Adipose tissue (tissue), 3 donors: Measurements from ENCODE around the gene TFDP1. TPM values are rescaled to one million over a fixed set of nuclear protein-coding genes. Genes with fewer than 3 reads are reported as not detected.
"Not testable (repeated sequence)": the region's sequence is repeated elsewhere in the genome, so short reads cannot be mapped to it uniquely, and the experiment has no call there.

Experiments
- H3K27ac ChIP-seq: one replicate; pipeline ENCODE4 v1.5.1; 2013; ENCODE audit warnings: low read depth, low read length
- WGBS, 3 donors: extraction: QIAGEN DNeasy Blood & Tissue Kit; methylation state at CpG; one replicate each; pipeline ENCODE4 v1.1.7; 2013; 5-methylcytosine and 5-hydroxymethylcytosine counted together
- polyA plus RNA-seq, 3 donors: library from polyadenylated mRNA; stranded (reverse); fragments of 200-250 nt; gene quantifications; one replicate each; pipeline ENCODE4 v1.2.3, GENCODE V29; 2013
- donor health status: healthy with polysubstance abuse.
- donor health status: Bipolar disorder and iron deficiency.
- donor health status: healthy.

The TFDP1 gene
- polyA plus RNA-seq, 3 donors, result 10.5 to 64.2 (median 33.2) TPM

DNA sequence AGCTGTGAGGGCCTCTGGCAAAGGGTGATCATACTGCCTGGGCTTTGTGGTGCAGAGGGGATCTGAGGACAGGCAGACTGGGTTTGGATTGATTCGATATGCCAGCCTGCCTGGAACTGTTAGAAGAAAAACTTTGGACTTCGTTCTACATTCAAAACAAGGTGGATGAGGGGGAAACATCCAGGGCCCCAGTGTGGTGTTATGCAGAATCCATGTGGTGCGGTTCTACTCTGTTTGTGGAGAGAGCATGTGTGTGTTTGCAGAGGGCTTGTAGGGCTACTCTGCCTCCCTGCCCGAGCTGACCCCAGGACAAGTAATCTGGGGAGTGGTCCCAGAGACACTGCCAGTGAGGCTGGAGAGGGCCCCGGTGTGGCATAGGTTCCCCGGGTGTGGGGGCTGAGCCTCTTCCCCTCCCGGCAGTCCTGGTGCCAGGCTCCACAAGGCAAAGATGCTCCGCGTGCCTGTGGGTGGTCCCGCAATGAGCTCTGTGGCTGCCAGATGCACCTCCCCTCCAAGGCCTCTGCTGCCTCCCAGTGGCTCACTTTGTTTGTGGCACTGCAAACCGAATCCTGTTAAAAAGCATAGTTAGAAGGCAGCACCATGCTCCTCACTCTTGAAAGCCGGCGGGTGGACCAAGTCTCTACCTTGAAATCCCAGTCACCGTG lies 22.3 kb upstream of the TFDP1 start:
- WGBS, 3 donors, result 21 to 25% (median 24%) methylated on average over 13 to 14 of the region's 14 CpGs
- no peak overlapping the region for H3K27ac ChIP-seq

DNA sequence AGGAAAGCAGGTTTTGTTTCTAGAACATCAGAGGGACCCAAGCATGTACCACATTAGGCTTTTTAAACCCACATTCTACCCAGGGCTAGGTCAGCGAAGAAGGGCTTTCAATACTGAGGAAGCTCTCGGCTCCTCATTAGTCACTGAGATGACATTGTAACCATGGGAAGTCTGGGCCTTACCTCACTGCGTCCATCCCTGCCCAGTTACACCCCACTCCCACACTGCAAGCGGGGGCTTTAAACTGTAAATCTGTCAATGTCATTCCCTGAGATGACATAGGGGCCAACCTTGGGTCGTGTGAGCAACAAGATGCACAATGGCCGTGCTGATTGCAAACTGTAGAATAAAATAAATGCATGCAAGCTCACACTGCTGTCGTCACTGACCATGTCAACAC lies 21.7 kb upstream of the TFDP1 start:
- 54 to 58% (median 58%) methylated on average over 7 of the region's 7 CpGs for WGBS, 3 donors

DNA sequence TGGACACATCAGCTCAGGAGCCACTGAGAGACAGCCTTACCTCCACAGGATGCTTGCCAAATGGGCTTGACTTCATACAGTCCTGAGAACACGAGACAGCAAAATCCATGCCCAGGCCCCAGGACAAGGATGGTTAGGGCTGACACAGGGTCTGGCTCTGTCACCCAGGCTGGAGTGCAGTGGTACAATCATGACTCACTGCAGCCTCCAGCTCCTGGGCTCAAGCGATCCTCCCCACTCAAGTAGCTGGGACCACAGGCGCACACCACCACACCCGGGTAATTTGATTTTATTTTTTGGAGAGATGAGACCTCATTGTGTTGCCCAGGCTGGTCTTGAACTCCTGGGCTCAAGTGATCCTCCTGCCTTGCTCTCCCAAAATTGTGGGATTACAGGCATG lies 21.0 kb upstream of the TFDP1 start:
- not testable (repeated sequence) for H3K27ac ChIP-seq
- WGBS, 3 donors, result 79 to 85% (median 82%) methylated on average over 4 of the region's 4 CpGs

More for the DNA sequence above, 21.7 kb upstream of the TFDP1 start:
- no peak overlapping the region for H3K27ac ChIP-seq

DNA sequence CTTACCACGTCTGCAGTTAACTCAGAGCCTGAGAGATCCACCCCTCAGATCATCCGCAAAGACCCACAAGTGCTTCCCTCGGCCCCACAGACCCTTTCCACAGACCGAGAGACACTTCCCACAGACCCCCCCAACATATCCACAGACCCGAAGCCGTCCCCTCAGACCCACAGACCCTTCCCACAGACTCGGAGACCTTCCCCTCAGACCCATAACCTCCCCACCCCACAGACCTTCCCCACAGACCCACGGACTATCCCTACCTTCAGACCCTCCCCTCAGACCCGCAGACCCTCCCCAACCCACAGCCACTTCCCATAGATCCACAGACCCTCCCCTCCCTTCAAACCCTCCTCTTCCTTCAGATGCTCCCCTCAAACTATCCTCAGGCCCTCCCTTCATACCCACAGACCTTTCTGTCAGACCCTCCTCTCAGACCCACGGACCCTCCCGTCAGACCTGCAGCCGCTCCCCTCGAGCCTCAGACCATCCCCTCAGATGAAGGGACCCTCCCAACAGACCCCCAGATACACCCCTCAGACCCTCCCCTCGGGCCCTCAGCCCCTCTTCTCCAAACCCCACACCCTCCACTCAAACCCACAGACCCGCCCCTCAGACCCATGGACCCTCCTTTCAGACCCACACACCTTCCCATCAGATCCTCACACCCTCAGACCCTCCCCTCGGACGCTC lies 20.1 kb upstream of the TFDP1 start:
- no peak overlapping the region for H3K27ac ChIP-seq
- 75 to 80% (median 79%) methylated on average over 17 of the region's 17 CpGs for WGBS, 3 donors

DNA sequence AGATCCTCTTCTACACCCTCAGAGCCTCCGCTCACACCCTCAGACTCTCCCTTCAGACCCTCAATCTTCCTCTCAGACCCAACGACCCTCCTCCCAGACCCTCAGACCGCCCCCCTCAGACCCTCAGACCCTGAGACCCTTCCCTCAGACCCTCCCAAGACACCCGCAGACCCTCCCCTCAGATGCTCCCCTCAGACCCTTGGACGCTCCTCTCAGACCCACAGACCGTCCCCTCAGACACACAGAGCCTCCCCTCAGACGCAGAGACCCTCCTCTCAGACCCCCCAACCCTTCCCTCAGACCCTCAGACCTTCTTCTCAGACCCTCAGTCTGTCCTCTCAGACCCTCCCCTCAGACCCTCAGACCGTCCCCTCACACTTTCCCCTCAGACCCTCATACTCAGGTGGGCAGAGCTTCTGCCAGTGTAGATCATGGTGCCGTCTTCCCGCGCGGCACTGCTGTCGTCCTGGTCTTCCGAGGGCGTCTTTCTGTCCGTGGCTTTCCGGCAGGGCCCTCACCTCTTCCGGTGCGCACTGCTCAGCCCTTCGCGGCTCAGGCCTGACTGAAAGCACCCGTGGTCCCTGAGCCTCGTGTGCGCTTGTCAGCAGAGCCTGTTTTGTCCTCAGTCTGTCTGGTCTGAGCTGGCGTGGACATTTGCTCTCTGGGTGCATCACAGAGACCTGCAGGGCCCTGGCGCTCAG lies 18.9 kb upstream of the TFDP1 start:
- H3K27ac ChIP-seq, result no peak overlapping the region
- 77 to 82% (median 81%) methylated on average over 25 to 26 of the region's 26 CpGs for WGBS, 3 donors

DNA sequence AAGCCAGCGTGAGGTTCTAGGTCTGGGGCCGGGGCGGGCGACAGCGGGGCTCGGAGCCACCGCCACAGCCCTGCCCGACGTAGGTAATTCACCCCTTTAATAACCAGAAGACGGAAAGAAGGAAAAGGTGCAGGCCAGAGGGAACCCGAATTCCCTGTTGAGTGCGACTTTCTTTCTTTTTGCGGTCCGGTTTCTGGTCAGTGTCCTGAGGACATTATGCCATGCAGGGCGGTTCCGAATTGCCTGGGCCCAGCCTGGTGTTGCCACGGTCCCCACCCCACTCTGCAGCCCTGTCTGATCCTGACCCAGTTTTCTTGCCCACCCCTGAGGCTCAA lies 18.4 kb upstream of the TFDP1 start:
- WGBS, 3 donors, result 81 to 89% (median 88%) methylated on average over 17 of the region's 17 CpGs
- H3K27ac ChIP-seq, result no peak overlapping the region

DNA sequence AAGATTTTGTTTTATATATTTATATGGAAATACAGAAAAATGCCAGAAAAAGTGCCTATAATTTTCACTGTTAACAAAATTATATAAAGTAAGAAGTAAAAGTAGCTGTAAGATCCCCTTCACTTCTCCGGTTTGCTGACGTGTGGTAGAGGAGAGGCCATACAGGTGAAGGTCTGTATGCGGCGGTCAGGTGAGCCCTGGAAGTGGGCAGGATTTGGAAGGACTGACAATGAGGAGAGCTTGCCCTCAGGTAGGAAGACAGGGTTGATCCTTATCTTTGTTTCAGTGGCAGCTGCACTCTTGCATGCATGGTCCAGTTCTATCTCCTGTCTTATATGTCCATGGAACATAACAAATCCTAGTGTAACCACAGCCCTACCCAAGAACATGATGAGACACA lies 16.9 kb upstream of the TFDP1 start:
- H3K27ac ChIP-seq, result no peak overlapping the region
- 89 to 91% (median 89%) methylated on average over 4 of the region's 4 CpGs for WGBS, 3 donors

DNA sequence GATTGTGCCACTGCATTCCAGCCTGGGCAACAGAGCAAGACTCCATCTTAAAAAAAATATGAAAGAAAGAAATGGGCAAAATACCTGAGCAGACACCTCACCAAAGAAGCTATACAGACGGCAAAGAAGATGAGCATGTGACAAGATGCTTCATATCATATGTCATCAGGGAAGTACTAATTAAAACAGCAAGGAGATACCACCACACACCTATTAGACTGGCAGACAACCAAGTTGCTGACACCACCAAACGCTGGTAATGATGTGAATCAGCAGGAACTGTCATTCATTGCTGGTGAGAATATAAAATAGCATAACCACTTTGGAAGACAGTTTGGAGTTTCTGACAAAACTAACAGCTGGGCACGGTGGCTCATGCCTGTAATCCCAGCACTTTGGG lies 11.5 kb upstream of the TFDP1 start:
- H3K27ac ChIP-seq, result no peak overlapping the region
- WGBS, 3 donors, result 83 to 85% (median 84%) methylated on average over 3 of the region's 3 CpGs

DNA sequence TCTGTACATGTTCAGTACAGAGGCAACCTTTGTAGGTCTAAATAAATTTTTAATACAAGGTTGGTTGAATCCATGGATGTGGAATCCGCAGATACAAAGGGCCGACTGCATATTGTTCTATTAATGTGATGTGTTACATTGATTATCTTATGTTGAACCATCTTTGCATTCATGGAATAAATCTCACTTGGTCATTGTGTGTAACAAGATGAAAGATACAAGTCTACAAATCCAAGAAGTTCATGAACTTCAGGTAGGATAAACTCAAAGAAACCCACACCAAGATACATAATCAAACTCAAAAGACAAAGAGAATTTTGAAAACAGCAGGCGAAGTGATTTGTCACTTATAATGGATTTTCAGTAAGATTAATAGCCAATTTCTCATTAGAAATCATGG lies 8.0 kb upstream of the TFDP1 start:
- no peak overlapping the region for H3K27ac ChIP-seq
- 74 to 77% (median 75%) methylated on average over 3 of the region's 3 CpGs for WGBS, 3 donors

DNA sequence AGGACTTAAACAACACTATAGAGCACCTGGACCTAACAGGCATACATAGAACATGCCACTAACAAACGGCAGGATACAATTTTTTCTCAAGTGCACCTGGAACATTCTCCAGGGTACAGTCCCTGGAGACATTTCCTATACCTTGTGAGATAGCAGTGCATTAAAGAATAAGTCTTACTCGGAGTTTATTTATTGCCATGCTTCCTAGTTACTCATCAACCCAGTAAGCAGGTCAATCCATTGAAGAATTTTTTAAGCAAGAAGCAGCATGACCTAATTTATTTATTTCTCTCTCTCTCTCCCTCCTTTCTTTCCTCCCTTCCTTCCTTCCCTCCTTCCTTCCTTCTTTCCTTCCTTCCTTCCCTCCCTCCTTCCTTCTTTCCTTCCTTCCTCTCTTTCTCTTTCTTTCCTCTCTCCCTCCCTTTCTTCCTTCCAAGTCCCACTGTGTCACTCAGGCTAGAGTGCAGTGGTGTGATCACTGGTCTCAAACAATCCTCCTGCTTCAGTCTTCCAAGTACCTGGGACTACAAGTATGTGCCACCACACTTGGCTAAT lies 6.6 kb upstream of the TFDP1 start:
- H3K27ac ChIP-seq, result no peak overlapping the region
- WGBS, 3 donors, result 26 to 87% (median 79%) methylated on average over 2 of the region's 2 CpGs

DNA sequence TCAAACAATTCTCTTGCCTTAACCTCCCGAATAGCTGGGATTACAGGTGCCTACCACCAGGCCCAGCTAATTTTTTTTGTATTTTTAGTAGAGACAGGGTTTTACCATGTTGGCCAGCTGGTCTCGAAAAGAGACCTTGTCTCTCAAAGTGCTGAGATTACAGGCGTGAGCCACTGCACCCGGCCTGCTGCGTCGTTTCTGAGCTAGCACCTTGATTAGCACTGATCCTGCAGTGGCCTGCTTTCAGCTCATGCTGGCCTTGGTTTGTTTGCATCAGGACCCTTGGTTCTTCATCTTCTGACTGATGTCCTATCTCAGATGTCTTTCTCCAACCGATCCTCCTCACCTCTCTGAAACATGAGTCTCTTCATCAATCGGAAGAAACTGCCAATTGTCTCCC lies 4.9 kb upstream of the TFDP1 start:
- WGBS, 3 donors, result 84 to 93% (median 91%) methylated on average over 8 of the region's 8 CpGs
- H3K27ac ChIP-seq, result no peak overlapping the region

DNA sequence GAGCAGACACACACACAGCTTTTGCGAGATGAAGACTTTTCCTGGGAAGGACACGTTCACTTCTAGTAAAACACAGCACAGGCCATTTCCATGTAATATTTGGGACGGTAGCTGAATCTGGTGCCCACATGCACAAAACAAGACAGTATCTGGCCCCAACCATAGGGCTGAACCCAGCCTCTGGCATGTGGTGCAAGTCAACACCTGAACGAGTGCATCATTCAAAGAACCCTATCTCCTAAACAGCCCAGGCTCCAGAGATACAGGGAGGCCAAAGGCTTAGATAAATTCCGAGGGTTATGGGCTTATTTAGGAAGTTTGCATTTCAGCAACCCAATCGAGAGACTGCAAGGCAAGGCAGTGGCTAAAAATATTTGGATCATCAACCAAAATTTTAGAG lies 2.7 kb upstream of the TFDP1 start:
- H3K27ac ChIP-seq, result no peak overlapping the region
- 68 to 84% (median 75%) methylated on average over 6 of the region's 6 CpGs for WGBS, 3 donors

DNA sequence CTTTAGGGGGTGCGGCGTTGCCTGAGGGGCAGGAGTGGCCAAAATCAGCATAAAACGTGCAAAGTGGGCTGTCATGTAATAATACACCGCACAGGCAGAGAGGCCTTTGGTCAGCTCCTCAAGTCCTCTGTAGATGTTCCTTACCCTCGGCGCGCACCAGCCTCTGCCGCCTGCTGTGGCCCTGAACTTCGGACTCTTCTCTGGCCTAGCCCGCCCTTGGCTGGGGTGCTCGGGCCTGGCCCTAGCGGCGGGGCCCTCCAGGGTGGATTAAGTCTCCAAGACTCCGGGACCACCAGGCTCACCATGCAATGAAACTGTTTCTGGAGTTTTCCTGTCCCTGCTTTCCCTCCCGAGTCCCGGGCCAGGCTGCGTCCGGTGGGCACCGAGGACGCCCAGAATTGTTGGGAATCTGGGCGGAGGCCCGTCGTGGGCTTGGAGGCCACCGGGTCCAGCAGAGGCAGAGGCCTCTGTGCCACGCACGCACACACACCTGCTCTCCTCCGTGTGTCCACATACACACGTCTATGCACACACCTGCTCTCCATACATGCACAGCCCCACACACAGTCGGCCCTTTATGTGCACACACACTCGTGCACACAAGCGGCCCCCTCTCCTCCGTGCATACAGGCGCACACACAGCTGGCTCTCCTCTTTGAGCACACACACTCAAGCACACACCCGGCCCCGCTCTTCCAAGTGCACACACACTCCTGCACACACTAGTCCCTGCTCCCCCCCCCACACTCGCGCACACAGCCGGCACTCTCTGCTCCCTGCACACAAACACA lies 1.5 kb upstream of the TFDP1 start:
- no peak overlapping the region for H3K27ac ChIP-seq
- WGBS, 3 donors, result 67 to 86% (median 84%) methylated on average over 38 of the region's 38 CpGs

DNA sequence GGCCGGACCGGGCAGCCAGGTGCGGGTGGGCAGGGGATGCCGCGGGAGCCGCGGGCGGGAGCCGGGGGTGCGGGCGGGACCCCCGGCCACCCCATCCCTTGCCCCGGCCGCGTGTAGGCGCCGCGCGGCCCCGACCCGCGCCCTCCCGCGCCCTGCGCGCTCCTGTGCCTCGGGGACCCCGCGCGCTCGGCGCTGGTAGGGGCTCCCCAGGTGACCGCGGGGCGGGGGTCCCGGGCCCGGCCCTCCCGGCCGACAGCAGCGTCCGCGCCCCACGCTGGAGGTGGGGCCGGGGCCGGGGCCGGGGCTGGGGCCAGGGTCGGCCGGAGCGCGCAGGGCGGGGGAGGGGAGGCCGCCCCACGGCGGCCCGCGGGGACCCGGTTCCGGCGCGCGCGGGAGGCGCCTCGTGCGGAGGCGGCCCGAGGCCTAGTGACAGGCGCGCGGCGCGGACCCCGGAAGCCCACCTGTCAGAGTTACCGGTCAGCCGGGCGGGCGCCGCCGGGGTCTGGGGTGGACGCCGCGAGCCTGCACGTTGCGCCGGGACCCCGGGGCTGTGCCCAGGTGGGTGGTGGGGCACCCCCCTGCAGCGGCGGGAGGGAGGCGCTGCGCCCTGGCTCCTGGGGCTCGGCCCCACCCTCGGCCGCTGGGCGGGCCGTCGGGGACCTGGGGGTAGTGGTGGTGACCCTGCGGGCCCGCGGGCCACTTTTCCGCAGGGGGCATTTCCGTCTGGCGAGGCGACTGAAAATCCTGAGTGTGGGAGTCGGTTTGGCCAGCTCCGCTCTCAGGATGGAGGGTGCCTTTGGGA lies 518 bp downstream of the TFDP1 start:
- no peak overlapping the region for H3K27ac ChIP-seq
- 1 to 2% (median 1%) methylated on average over 51 to 90 of the region's 105 CpGs for WGBS, 3 donors

DNA sequence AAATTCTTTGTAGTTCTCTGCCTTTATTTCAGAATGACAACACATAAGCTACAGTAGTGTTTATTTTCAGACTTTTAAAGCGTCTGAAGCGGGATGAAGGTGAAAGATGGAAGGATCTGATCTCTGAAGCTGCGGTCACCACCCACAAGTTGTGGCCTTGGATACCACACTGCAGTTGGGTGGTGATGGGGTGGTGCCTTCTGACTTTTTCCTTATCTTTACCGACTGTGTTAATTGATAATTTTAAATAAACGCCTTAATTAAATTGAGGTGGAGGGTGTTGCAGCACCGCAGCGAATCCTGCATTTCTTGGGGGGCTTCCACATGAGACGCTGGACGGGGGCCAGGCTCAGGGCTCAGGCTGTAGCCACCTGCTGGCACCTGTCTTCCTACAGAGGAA lies 1.3 kb downstream of the TFDP1 start:
- H3K27ac ChIP-seq, result no peak overlapping the region
- WGBS, 3 donors, result 60 to 84% (median 77%) methylated on average over 9 of the region's 9 CpGs

DNA sequence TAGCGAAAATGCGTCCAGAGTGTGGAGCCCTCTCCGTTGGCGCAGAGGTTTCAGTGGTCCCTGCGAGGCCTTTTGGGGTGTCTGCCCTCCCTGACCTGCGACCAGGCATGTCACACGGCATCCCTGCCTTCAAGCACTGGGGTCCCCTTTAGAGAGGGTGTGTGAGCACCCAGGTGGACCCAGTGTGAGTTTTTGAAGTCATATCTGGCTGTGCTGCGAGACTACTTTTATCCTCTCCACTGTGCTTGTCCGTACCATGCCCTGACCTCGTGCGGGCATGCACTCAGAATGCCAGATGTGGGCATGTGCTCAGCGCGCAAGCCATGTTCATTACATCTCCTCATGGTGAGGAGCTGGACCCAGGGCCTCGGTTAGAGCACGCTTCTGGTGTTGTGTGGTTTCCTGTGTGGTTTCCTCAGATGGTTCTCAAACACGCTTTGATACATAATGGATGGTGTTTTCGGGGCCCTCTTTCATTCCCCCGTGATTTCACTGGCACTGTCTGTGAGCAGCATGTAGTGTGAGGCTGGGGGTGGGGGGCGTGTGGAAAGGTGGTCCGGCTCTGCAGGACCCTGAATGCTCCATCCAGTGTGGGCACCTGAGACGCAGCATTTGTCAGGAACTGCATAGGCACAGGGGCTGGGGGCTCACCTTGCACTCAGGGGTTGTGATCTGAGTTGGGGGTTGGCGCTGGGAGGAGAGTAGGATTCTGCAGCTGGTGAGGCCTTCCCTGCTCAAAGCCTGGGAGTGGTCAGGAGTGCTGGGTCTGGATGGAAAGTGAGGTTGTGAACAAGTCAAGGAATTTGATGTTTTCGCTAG lies 2.3 kb downstream of the TFDP1 start:
- 82 to 92% (median 84%) methylated on average over 23 of the region's 23 CpGs for WGBS, 3 donors
- H3K27ac ChIP-seq, result no peak overlapping the region

DNA sequence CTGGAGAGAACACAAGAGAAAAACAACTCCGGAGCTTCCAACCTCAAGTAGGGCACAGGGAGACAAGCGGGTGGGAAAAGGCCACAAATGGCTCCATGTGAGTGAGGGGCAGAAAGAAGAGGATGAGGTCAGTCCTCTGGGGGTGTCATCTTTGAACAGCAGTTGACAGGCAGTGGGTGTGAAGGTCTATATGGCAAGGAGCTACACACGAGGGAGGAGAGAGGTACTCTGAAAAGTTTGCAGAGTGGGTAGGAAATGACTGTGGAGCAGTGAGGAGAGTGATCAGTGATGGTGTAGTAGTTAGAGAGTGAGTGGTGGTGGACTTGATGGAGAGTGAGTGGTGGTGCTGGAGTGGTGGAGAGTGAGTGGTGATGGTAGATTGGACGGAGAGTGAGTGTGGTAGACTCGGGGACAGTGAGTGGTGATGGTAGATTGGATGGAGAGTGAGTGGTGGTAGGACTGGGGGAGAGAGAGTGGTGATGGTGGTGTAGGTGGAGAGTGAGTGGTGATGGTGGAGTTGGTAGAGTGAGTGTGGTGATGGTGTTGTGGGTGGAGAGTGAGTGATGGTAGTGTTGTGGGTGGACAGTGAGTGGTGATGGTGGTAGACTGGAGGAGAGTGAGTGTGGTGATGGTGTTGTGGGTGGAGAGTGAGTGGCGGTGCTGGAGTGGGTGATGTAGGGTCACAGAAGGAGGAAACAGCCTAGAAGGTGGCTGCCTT lies 4.0 kb downstream of the TFDP1 start:
- no peak overlapping the region for H3K27ac ChIP-seq
- 94 to 97% (median 96%) methylated on average over 6 of the region's 6 CpGs for WGBS, 3 donors
